AG04450 (cell line): ENCODE results near the gene POLR1A. TPM values are rescaled to one million over a fixed set of nuclear protein-coding genes. Genes with fewer than 3 reads are reported as not detected.

Experiments used
- CTCF ChIA-PET: fragments of 300-600, 350-600 bp; formaldehyde crosslinking; extraction: SDS; loops from one replicate; lab custom pipeline; 2022; ENCODE audit warnings: antibody characterized with exemption, inconsistent platforms; lab: Charles Lee
- POLR2A ChIA-PET: fragments of 350-600 bp; formaldehyde crosslinking; extraction: SDS; loops from one replicate; lab custom pipeline; 2021; ENCODE audit warnings: antibody characterized with exemption, inconsistent platforms; lab: Yijun Ruan, JAX
- DNase-seq: peaks from one replicate; pipeline ENCODE4 v3.0.0-alpha.2; 2011; ENCODE audit warnings: low read depth, low spot score
- H3K27ac ChIP-seq: one replicate; pipeline ENCODE4 v1.5.1; 2012; ENCODE audit warnings: low read depth, low read length, control low read depth
- H3K27me3 ChIP-seq: one replicate; pipeline ENCODE4 v1.6.0; 2012; ENCODE audit warnings: low read length; ENCODE audit not compliant: control insufficient read depth, insufficient read depth
- H3K4me3 ChIP-seq: 2 replicates; pipeline ENCODE4 v1.5.1; 2011; ENCODE audit warnings: mild to moderate bottlenecking, low read depth, low read length, control low read depth
- H3K9me3 ChIP-seq: 2 replicates; pipeline ENCODE4 v1.5.1; 2012; ENCODE audit warnings: low read length; ENCODE audit not compliant: control insufficient read depth, insufficient read depth
- polyA plus RNA-seq: library from polyadenylated mRNA; depleted of rRNA; stranded (reverse); fragments of >200 nt; gene quantifications from 2 replicates; pipeline ENCODE4 v1.2.3, GENCODE V29; 2011
- TF ChIP-seq, protein P1 (sequence below): IDR thresholded peaks from 2 replicates; pipeline ENCODE4 v1.5.1; 2011; ENCODE audit warnings: low read depth, low read length, control low read depth, inconsistent platforms

The POLR1A gene
- polyA plus RNA-seq, 1 experiment: 11.1 TPM

DNA sequence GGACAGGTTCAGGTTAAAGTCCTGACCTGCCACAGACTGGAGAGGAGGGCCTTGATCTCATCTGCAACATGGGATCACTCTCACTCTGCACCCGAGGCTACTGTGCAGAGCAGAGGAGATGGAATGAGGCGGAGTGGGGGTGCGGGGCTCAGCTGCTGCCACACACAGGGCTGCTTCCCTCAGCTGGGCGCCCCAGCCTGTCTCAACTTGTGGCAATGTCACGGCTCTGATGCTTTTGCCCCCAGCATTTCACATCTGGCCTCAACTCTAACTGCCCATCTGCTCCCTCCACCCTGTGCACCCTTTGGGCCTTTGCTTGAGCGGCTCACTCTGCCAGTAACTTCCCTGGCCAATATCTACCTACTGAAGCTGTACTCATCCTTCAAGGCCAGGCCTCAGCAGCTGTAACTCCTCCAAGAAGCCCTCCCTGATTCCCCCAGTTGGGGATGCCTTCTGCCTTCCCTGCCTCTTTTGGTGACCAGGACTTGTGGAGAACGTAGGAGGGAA, 70.3 kb downstream of the POLR1A start:
- no peak for DNase-seq
- Histone ChIP-seq H3K27ac (peak overlapping the region; percentile 96), H3K27me3 (no peaks in the 10 kb centered on the region), H3K4me3 (no peak overlapping the region), H3K9me3 (no peaks in the 10 kb centered on the region)
- TF ChIP-seq, protein P1, sequence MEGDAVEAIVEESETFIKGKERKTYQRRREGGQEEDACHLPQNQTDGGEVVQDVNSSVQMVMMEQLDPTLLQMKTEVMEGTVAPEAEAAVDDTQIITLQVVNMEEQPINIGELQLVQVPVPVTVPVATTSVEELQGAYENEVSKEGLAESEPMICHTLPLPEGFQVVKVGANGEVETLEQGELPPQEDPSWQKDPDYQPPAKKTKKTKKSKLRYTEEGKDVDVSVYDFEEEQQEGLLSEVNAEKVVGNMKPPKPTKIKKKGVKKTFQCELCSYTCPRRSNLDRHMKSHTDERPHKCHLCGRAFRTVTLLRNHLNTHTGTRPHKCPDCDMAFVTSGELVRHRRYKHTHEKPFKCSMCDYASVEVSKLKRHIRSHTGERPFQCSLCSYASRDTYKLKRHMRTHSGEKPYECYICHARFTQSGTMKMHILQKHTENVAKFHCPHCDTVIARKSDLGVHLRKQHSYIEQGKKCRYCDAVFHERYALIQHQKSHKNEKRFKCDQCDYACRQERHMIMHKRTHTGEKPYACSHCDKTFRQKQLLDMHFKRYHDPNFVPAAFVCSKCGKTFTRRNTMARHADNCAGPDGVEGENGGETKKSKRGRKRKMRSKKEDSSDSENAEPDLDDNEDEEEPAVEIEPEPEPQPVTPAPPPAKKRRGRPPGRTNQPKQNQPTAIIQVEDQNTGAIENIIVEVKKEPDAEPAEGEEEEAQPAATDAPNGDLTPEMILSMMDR: no peak
- ChIA-PET POLR2A (interaction anchor here (1.2 to 2.7 kb wide), 3 partner anchors 37 to 263 kb away, joined by 4 to 25 read pairs (median 5); partner anchors contain the start of gene ST3GAL5), CTCF (interaction anchor here (0.9 to 3.7 kb wide), 6 partner anchors 13 to 398 kb away, joined by 3 to 28 read pairs (median 4); no protein-coding TSS in a partner anchor)

DNA sequence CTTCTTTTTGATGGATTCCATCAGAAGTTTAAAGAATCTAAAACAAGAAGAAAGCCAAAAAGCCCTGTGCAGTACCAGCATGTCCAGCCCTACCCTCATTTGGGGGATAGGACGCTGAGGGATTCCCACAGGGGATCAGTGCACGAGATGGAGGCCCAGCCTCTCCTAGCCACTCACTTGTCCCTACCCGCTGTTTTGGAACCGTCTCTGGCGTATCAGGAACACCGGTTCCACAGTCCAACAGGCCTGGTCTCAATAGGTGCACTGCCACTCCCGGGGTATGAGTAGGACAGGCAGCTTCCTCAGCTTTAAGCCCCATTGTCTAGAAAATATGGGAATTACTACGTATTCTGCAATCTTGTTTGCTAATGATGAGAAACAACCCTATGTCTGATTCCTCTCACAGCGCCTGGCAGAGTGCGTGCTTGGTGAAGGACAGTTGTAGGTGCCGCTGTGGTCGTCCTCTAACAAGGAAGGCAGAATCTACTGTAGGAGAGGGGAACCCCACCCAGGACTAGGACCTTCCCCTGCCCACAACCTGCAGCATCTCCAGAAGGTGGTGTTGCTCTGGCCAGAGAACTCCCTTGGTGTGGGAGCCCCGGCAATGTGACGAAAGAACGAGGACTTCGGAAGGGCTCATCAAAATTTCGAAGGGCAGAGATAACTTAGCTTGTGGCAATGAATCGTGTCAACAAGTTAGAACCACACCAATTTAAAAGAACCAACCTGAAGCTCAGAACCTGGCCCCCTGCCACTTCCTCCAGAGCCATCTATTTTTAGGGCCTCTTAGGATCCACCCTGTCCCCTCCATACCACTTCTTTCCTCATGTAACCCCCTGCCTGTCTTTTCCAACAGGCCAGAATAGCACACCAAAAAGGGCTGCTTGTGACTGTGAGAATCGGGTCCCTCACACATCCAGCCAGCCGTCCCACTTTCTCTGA, 71.7 kb downstream of the POLR1A start:
- POLR2A ChIA-PET: no interaction called here
- CTCF ChIA-PET: interaction anchor here (1.0 to 1.5 kb wide), 2 partner anchors 44 to 145 kb away, joined by 3 read pairs; no protein-coding TSS in a partner anchor
- Histone ChIP-seq H3K27ac (no peak overlapping the region), H3K9me3 (no peaks in the 10 kb centered on the region), H3K4me3 (no peak overlapping the region), H3K27me3 (no peaks in the 10 kb centered on the region)
- no peak for DNase-seq
- TF ChIP-seq, protein P1: no peak

DNA sequence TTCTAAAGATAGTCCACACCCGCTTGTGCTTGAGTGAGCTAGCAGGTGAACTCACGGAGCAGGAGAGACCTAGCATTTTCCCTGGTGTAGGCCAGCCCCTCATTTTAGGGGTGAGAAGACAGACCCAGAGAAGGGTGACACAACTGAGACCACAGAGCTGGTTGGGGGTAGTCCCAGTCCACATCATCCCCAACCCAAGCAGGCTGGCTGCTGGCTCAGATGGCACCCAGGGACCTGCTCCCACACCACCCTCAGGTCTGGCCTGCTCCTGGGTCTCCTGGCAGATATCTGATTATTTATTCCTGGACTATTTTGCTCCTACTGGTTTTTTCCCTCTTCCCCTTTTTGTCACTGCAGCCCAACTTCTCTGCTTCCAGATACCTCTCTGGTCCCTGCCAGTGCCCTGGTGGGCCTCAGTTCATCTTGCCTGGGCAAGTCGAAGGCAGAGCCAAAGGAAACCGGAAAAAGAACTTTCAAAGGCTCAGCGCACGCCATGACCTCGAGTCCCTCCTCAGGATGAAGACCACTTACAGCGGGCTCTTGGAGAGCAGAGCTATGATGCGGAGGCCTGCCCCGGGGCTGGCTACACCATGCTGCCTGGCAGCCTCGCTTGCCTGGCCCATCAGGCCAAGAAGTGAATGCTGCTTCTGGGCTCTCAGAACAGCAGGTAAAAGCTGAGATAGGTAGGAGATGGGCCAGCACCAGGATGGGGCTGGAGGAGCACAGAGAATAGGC, 72.7 kb downstream of the POLR1A start:
- DNase-seq: no peak
- TF ChIP-seq, protein P1: no peak
- ChIA-PET CTCF (no interaction called here), POLR2A (no interaction called here)
- H3K4me3 ChIP-seq: no peak overlapping the region
- no peak overlapping the region for H3K27ac ChIP-seq
- H3K27me3 ChIP-seq: no peaks in the 10 kb centered on the region
- no peaks in the 10 kb centered on the region for H3K9me3 ChIP-seq

DNA sequence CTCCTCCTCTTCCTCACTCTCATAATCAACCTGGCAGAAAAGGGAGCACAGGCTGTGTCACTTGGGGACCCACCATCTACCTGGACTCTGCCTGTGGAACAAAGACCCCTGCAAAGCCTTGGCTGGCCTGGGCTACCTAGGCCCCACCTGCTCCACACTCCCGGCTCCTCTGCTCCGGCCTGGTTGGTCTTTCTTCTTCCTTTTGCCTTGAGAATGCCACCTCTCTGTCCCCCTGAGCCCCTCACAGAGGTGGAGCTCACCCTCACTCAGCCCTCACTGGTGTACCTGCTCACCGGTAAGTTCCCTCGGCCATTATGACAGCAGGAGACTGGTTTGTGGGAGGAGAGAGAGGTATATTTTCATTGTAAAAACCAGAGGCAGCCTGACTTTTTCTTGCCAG, 74.1 kb downstream of the POLR1A start:
- TF ChIP-seq, protein P1: no peak
- DNase-seq: no peak
- Histone ChIP-seq H3K4me3 (no peak overlapping the region), H3K27me3 (no peaks in the 10 kb centered on the region), H3K9me3 (no peaks in the 10 kb centered on the region), H3K27ac (no peak overlapping the region)
- ChIA-PET CTCF (no interaction called here), POLR2A (no interaction called here)
